GM12891 (cell line): ENCODE measurements around the gene SMARCAD1.
A peak's percentile ranks its signal among the peaks of the same experiment; 100 is the strongest.

Experiments used
- PAX5 ChIP-seq: IDR thresholded peaks from 2 replicates; pipeline ENCODE4 v1.6.1; 2011; ENCODE audit warnings: low read length, moderate library complexity, mild to moderate bottlenecking; ENCODE audit not compliant: insufficient read depth, severe bottlenecking
- POLR2A ChIP-seq: IDR thresholded peaks from 2 replicates; pipeline ENCODE4 v1.6.1; 2011; ENCODE audit warnings: low read depth, low read length, control low read depth
- POLR2AphosphoS5 ChIP-seq: IDR thresholded peaks from 2 replicates; pipeline ENCODE4 v1.6.1; 2011; ENCODE audit warnings: low read depth, low read length, control low read depth
- POU2F2 ChIP-seq: IDR thresholded peaks from 2 replicates; pipeline ENCODE4 v1.6.1; 2011; ENCODE audit warnings: low read depth, mild to moderate bottlenecking, control low read depth, low read length, moderate library complexity
- SPI1 ChIP-seq: IDR thresholded peaks from 2 replicates; pipeline ENCODE4 v1.6.1; 2011; ENCODE audit warnings: low read depth, low read length, control low read depth
- TAF1 ChIP-seq: IDR thresholded peaks from 2 replicates; pipeline ENCODE4 v1.6.1; 2011; ENCODE audit warnings: low read depth, low read length, control low read depth

DNA sequence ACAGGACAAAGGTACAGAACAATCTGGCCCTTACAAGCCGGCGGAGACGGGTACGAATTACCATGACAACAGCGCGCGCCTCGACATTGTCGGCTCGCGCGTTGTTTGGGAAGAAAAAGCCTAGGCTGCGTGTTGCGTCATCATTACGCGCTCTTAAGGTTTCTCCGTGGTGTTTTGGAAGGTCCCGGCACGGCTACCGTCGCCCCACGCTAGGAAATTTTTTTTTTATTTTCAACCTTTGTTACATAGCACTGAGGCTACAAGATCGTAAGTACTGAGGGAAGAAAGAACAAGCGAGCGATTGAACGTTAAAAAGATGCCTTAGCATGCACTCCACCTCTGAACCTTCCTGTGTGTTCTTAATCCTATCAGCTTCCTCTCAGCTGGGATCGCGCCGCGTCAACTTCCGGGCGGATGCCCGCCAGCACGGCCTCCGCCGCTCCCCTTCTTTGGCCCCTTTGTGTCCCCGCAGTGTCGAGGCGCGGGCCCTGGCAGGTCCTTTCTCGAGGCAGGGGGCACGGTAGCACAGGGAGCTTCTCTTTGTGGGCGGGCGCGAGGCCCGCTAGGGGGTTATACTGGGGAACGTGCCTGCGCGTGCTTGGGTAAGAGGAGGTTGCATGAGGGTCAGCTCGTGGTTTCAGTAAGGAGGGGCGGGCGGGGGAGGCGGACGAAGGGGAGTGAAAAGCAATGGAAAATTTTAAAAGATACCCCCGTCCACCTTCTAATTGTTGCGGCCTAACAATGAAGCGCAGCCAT lies at the start of gene SMARCAD1:
- TF ChIP-seq POLR2AphosphoS5 (peak; percentile 83), POLR2A (peak; percentile 83), TAF1 (peak; percentile 73), SPI1 (no peak), PAX5 (no peak), POU2F2 (peak; percentile 46; the same call in 1 of the 2 replicates)
